NCI-H1436 treated with DMSO at 0.1 percent for 48 hours (cell line): Measurements from ENCODE around the gene KCNA5.

Experiments
- DNase-seq: peaks from one replicate; lab custom pipeline; 2025; lab: John Stamatoyannopoulos, UW

The KCNA5 gene

GRCh38 chr12:5043589-5044419, at the start of gene KCNA5:
KCNA5 (plus strand) TSS chr12:5043879; CDS start chr12:5044148, 269 bp downstream.
- no peak for DNase-seq

GRCh38 chr12:4994622-4995021, 49.1 kb upstream of the KCNA5 start:
- DNase-seq, result no peak

GRCh38 chr12:4996714-4997113, 47.0 kb upstream of the KCNA5 start:
- no peak for DNase-seq

DNA sequence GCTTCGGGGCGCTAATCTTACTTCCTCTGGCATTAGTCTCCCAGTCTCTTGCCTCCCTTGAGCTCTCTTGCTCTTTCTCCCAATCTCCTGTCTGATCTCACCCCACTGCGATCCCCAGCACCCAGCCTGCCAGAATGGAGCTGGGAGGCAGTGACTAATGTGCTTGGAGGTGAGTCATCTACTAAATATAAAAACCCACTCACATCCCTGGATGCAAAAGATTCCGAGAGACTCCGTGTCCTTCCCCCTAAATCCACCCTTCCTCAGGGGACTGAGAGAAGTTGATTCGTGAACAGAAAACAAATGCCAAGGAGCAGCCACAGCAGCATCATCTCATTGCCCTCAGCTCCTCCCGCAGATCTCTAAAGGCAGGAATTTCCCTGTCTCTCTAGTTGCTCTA, 45.7 kb upstream of the KCNA5 start:
- DNase-seq, result no peak

DNA sequence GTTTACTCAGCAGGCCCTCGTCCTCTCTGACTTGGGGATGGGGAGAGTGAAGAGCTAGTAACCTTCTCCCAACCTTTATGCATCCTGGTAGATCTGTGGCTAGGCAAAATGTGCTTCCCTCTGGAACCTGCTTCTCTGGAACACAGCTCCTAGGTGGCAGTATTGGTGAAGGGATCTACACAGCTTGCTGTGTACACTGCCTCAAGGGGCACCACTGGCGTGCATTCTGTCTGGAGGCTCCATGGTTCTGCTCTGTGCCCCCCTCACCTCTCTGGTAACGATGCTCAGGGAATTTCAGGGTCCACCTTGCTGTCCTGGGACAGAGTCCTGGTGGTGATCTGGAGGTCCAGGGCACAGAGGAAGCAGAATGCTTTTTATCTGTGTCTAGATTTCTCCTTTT, 43.5 kb upstream of the KCNA5 start:
- DNase-seq, result no peak

DNA sequence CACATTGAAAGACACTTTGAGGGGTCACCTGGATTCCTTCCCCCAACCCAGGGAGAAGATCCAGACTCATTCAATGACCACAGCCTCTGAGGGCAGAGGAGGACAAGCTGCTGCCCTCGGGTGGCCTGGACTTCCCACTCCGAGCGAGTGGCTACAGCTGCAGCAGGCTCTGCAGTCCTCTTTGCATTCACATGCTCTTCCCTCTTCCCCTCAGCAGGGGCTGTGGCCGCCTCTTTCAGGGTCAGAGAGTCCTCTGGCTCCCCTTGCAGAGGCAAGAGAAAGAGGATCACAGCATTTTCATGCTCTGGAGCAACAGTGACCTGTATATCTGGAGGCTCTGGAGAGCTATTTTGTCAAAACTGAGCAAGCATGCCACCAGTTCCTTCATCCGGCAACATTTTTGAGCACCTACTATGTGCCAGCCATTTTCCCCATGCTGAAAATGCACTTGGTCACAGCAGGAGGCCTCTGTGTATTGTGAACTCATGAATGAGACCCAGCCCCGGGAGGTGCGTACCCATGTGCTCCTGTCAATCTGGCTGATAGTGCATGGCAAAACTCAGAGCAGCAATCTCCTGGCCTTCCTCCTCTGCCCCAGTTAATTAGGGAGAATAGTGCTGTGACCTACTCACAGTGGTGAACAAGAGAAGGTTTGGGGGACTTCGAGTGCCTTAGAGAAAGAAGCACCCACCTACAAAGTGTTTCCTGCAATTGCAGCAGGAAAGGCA, 42.9 kb upstream of the KCNA5 start:
- no peak for DNase-seq

GRCh38 chr12:5003025-5003666, 40.5 kb upstream of the KCNA5 start:
- no peak for DNase-seq

- no peak for DNase-seq
These were observed 35.0 kb upstream of the KCNA5 start for GRCh38 chr12:5008661-5009060.

- no peak for DNase-seq
These were observed 33.5 kb upstream of the KCNA5 start for GRCh38 chr12:5010151-5010550.

- DNase-seq, result no peak
These were observed 31.3 kb upstream of the KCNA5 start for GRCh38 chr12:5012337-5012736.

DNA sequence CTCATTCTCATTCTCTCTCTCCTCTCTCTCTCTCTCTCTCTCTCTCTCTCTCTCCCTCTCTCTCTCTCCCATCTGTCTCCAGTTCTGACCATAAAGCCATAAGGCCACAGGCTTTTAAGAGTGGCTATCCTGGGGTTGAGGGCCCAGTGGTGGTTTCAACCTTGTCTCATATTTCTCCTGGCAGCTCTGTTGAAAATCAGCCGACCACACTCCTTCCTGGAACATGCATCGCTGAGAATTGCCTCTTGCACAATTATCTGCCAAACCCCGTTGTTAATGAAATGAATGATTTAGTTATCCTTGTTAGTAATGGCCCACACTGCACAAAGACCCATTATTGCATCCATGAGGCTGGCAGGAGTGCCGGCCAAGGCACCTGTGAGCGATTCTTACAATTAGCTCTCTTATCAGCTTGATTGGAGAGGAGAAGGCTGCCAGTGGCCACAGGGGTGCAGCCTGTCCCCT, 30.4 kb upstream of the KCNA5 start:
- no peak for DNase-seq

- DNase-seq, result no peak
These were observed 29.4 kb upstream of the KCNA5 start for GRCh38 chr12:5014269-5014668.

- no peak for DNase-seq
These were observed 27.8 kb upstream of the KCNA5 start for GRCh38 chr12:5015711-5016492.

- no peak for DNase-seq
These were observed 27.2 kb upstream of the KCNA5 start for GRCh38 chr12:5016526-5016925.

DNA sequence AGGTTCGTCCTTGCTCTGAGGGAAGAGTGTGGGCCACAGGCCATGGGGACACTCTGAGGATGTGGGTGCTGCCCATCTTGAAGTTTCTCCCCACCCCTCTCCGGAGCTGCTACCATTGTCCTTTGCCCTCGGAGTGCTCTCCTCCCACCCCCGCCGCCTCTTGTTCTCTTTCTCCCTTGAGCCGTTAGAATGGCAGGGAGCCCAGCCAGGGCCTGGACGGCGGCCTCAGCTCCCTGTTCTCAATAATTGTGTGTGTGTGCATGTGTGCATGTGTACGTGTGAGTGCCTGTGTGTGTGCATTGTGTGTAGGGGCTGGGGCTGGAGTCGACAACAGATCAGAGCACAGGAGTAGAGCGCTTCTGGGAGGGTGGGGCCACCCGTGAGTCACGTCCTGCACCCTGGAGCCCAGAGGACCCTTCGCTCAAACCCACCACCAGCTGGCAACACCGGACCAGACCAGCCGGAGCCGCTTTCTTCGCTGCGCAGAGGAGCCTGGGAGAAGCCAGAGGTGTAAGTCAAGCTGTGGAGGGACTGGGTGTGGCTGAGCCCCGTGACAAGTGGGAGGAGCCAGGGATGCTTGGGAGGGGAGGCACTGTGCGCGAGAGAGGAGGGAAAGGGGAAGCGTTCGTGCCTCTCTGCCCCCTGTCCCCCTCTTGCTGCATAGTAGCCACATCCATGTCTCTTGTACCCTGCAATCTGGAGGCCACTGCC, 25.9 kb upstream of the KCNA5 start:
- DNase-seq, result no peak

GRCh38 chr12:5018677-5019076, 25.0 kb upstream of the KCNA5 start:
- no peak for DNase-seq

GRCh38 chr12:5022025-5022424, 21.7 kb upstream of the KCNA5 start:
- DNase-seq, result no peak

DNA sequence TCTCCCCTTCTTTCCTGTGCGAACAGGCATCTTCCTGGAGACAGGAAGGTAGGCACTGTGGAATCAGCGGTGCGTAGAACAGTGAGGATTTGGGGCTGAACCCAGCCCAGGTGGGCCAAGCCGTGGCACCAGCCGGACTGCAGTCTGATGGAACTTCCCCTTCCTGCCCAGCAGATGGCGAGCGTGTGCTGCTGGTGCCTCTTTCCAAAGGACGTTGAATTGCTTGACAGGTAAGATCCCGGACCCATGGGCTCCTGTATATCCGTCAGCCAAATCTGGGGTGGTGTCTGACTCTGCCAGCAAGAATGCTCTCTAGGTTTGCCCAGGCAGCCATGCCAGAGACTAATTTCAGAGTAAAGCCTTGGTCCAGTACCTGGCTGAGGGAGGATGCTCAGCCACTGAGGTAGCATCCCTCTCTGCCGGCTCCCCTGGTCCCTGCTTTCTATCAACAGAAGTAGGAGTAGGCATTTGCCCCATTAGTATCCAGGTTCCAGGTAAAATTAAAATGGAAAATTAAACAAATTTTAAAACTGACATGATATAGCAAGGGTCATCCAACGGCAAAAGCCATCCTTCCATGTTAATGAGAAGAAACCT, 21.1 kb upstream of the KCNA5 start:
- DNase-seq, result no peak

- no peak for DNase-seq
These were observed 19.8 kb upstream of the KCNA5 start for GRCh38 chr12:5023842-5024241.

DNA sequence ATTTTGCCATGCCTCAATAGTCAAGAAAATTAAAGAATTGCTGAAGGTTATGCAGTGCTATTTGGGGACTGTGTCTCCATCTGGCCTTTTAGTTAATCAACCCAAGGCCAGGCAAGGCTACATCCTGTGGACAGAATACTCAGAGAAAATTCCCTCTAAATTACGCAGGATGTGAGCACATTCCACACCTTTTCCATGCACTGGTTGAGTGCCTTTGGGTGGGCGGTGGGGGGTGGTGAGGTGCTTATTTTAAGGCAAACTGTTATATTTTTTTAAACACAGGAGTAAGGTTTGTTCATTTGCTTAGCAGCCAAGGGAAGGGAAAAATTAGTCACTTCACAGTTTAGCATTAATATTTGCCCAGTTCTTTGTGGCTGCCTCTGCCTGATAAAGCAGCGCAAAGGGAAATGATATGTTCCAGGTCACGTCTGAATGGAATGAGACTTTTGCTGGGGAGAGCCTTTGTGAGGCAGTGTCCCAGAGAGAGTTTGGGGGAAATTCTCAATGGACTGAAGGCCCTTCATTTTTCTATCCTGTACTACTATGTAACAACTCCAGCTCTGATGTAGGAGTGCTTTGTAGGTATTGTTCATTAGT, 17.2 kb upstream of the KCNA5 start:
- no peak for DNase-seq
